Esophagus squamous epithelium (tissue), 5 donors: ENCODE results near the gene CD68. TPM values are rescaled to one million over a fixed set of nuclear protein-coding genes. Genes with fewer than 3 reads are reported as not detected.

Experiments used
- DNase-seq: peaks from one replicate; lab custom pipeline; 2025; lab: John Stamatoyannopoulos, UW
- H3K27ac ChIP-seq, 4 donors: fragments of 200-600 bp; sonication (generic); one replicate each; pipeline ENCODE4 v1.5.1; 2016 to 2019; ENCODE audit warnings: mild to moderate bottlenecking in 1 of 4
- H3K27me3 ChIP-seq, 4 donors: fragments of 200-600 bp; sonication (generic); 1 replicate in 3 of 4; 2 replicates in 1 of 4; pipeline versions ENCODE4 v1.5.1 to v1.6.0; 2017 to 2021; ENCODE audit warnings: antibody characterized with exemption in 1 of 4
- H3K36me3 ChIP-seq, 3 donors: fragments of 200-600 bp; sonication (generic); one replicate each; pipeline ENCODE4 v1.5.1; 2016 to 2019
- H3K4me1 ChIP-seq, 3 donors: fragments of 200-600 bp; sonication (generic); one replicate each; pipeline ENCODE4 v1.5.1; 2017 to 2019
- H3K4me3 ChIP-seq, 4 donors: fragments of 200-600 bp; sonication (generic); 1 replicate in 3 of 4; 2 replicates in 1 of 4; pipeline ENCODE4 v1.5.1; 2016 to 2019; ENCODE audit warnings: mild to moderate bottlenecking in 2 of 4, moderate library complexity in 1 of 4
- H3K9me3 ChIP-seq, 3 donors: fragments of 200-600 bp; sonication (generic); one replicate each; pipeline ENCODE4 v1.5.1; 2016 to 2019
- CTCF ChIP-seq, 6 experiments: fragments of 450-650 bp in 4 of 6; fragments of 200-600 bp in 2 of 6; sonication (generic) in 2 of 6; IDR thresholded peaks; one replicate each; pipeline ENCODE4 v1.5.1; 2016 to 2019; ENCODE audit warnings: antibody characterized with exemption in 6 of 6, mild to moderate bottlenecking in 4 of 6, moderate library complexity in 4 of 6
- POLR2A ChIP-seq, 4 donors: fragments of 450-650 bp; IDR thresholded peaks; one replicate each; pipeline ENCODE4 v1.6.1; 2017; ENCODE audit warnings: antibody characterized with exemption in 4 of 4, mild to moderate bottlenecking in 4 of 4, moderate library complexity in 3 of 4
- WGBS, 2 donors: methylation state at CpG; one replicate each; pipeline ENCODE4 v1.1.5; 2018; 5-methylcytosine and 5-hydroxymethylcytosine counted together
- intact Hi-C: fragments of 100-400 bp; cut with DNase I; formaldehyde crosslinking; loops from one replicate; pipeline ENCODE4 v1.15.0; 2022
- total RNA-seq, 4 donors: library from RNA; depleted of rRNA; stranded (reverse); fragments of >200 nt; gene quantifications; one replicate each; pipeline ENCODE4 v1.1.0, GENCODE V29; 2016
- donor health status: DM: yes; HTN: yes; CAD: no.

The CD68 gene
- total RNA-seq, 4 donors from 2014 or later: 32.1 to 52.9 (median 45.2) TPM

- TF ChIP-seq POLR2A (IDR thresholded peaks at IDR 0.05) (peak in 1 of 4 donors; percentile 49), CTCF (IDR thresholded peaks at IDR 0.05) (no peak)
- peaks cover 40 to 85% (median 48%) of the 10 kb centered on the region in 3 donors for H3K4me1 ChIP-seq
- no peaks in the 10 kb centered on the region for H3K9me3 ChIP-seq
- H3K36me3 ChIP-seq: peaks cover 17 to 49% (median 21%) of the 10 kb centered on the region in 3 donors
- H3K4me3 ChIP-seq: peak overlapping the region; percentile 64 to 76 (median 68)
- H3K27me3 ChIP-seq: no peaks in the 10 kb centered on the region
- peak overlapping the region; percentile 90 to 96 (median 96) for H3K27ac ChIP-seq
- no peak for DNase-seq
- intact Hi-C loops: no loop called here
- 38 to 58% methylated on average over 6 to 9 of the region's 12 CpGs for WGBS, 2 donors
Measured at GRCh38 chr17:7587420-7588151, 8.1 kb downstream of the CD68 start.

GRCh38 chr17:7588553-7589203 lies 9.2 kb downstream of the CD68 start:
- 30 to 57% methylated on average over 7 to 8 of the region's 30 CpGs for WGBS, 2 donors
- H3K9me3 ChIP-seq: no peaks in the 10 kb centered on the region
- TF ChIP-seq CTCF (IDR thresholded peaks at IDR 0.05) (no peak), POLR2A (IDR thresholded peaks at IDR 0.05) (no peak)
- H3K4me3 ChIP-seq: peak overlapping the region; percentile 64 to 76 (median 68)
- H3K4me1 ChIP-seq: peaks cover 32 to 76% (median 40%) of the 10 kb centered on the region in 3 donors
- H3K27ac ChIP-seq: peak overlapping the region; percentile 90 to 96 (median 96)
- peaks cover 27 to 59% (median 32%) of the 10 kb centered on the region in 3 donors for H3K36me3 ChIP-seq
- H3K27me3 ChIP-seq: no peaks in the 10 kb centered on the region
- no peak for DNase-seq
- intact Hi-C loops: no loop called here

DNA sequence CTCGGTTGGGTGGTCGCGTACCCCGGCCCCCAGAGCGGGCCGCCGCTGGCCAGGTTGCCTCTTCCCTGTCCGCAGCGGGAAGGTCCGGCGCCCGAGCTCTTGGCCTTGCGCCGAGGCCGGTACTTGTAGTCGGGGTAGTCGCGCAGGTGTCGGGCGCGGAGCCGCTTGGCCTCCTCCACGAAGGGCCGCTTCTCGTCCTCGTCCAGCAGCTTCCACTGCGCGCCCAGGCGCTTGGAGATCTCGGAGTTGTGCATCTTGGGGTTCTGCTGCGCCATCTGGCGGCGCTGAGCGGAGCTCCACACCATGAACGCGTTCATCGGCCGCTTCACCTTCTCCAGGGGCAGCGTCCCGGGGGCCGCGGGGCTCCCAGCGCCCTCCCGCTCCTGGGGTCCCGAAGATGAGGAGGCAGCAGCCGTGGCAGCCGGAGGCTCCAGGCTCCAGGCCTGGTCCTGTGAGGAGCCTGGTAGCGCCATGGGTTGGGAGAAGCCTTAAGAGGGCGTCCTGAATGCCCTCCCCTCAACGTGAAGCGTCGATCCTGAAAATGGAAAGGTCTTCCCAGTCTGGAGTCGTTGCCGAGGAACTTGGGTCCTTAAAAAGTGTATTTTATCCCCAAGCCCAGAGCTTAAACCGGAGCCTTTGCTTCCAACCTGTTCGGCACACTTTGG lies 9.9 kb downstream of the CD68 start:
- 26% methylated on average over 4 of the region's 56 CpGs; no CpG with 5 or more reads in 1 of the 2 donors for WGBS, 2 donors
- H3K4me1 ChIP-seq: peaks cover 31 to 73% (median 39%) of the 10 kb centered on the region in 3 donors
- intact Hi-C loops: no loop called here
- peak in 3 of 4 donors; percentile 6 to 46 (median 32) for TF ChIP-seq POLR2A (IDR thresholded peaks at IDR 0.05)
- peak; percentile 77 to 96 (median 86) for TF ChIP-seq CTCF (IDR thresholded peaks at IDR 0.05)
- peak overlapping the region; percentile 90 to 96 (median 96) for H3K27ac ChIP-seq
- H3K27me3 ChIP-seq: no peaks in the 10 kb centered on the region
- DNase-seq: no peak
- H3K4me3 ChIP-seq: peak overlapping the region; percentile 64 to 76 (median 68)
- no peaks in the 10 kb centered on the region for H3K9me3 ChIP-seq
- H3K36me3 ChIP-seq: peaks cover 29 to 65% (median 39%) of the 10 kb centered on the region in 3 donors

- Histone ChIP-seq H3K4me1 (peaks cover 23 to 65% (median 32%) of the 10 kb centered on the region in 3 donors), H3K27ac (peak within 1 kb of the TSS; percentile 90 to 96 (median 96)), H3K9me3 (no peaks in the 10 kb centered on the region), H3K27me3 (no peaks in the 10 kb centered on the region), H3K36me3 (peaks cover 32 to 72% (median 41%) of the 10 kb centered on the region in 3 donors), H3K4me3 (peak within 1 kb of the TSS; percentile 64 to 76 (median 68))
- intact Hi-C loops: loop anchor here (5.0 kb wide), 1 partner anchor 92 kb away; no protein-coding TSS in a partner anchor
- DNase-seq: no peak
- no peak for TF ChIP-seq CTCF (IDR thresholded peaks at IDR 0.05)
- TF ChIP-seq POLR2A (IDR thresholded peaks at IDR 0.05): peak in 2 of 4 donors; percentile 50 to 74
- 31 to 60% methylated on average over 7 of the region's 24 CpGs for WGBS, 2 donors
Measured at GRCh38 chr17:7589891-7590691, 10.7 kb downstream of the CD68 start, which contains the start of gene SOX15. Gene SOX15, minus strand, starts transcription at chr17:7590094. Its CDS starts 418 bp downstream, at chr17:7589676.
